Breast epithelium (tissue), 3 donors: ENCODE measurements around the gene NNT.

Experiments
- POLR2AphosphoS5 ChIP-seq, 3 donors: sonication (generic); formaldehyde crosslinking; IDR thresholded peaks; one replicate each; pipeline ENCODE4 v1.6.1; 2017; ENCODE audit warnings: antibody characterized with exemption in 3 of 3
- TF ChIP-seq, protein P1 (sequence below), 3 donors: fragments of 450-650 bp; IDR thresholded peaks; one replicate each; pipeline ENCODE4 v1.5.1; 2016 to 2017; ENCODE audit warnings: antibody characterized with exemption in 3 of 3, mild to moderate bottlenecking in 3 of 3, moderate library complexity in 3 of 3

DNA sequence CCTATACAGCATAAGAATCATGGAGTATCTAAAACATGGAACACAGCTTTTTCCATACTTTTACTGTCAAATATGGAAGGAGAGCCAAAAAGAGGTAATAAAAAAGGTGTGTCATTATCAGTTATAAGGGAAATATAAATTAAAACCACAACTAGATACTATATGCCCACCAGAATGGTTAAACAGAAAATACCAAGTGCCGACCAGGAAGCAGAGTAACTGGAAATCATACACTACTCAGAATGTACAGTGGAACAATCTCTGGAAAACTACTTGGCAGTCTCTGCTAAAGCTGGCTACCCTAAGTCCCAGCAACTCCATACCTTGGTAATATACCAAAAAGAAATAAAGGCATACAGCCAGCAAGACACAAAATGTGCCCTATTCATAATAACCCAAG lies 48.5 kb upstream of the NNT start:
- no peak for TF ChIP-seq POLR2AphosphoS5 (IDR thresholded peaks at IDR 0.05)
- TF ChIP-seq, protein P1, sequence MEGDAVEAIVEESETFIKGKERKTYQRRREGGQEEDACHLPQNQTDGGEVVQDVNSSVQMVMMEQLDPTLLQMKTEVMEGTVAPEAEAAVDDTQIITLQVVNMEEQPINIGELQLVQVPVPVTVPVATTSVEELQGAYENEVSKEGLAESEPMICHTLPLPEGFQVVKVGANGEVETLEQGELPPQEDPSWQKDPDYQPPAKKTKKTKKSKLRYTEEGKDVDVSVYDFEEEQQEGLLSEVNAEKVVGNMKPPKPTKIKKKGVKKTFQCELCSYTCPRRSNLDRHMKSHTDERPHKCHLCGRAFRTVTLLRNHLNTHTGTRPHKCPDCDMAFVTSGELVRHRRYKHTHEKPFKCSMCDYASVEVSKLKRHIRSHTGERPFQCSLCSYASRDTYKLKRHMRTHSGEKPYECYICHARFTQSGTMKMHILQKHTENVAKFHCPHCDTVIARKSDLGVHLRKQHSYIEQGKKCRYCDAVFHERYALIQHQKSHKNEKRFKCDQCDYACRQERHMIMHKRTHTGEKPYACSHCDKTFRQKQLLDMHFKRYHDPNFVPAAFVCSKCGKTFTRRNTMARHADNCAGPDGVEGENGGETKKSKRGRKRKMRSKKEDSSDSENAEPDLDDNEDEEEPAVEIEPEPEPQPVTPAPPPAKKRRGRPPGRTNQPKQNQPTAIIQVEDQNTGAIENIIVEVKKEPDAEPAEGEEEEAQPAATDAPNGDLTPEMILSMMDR (IDR thresholded peaks at IDR 0.05): no peak
